ENCODE results near the gene ADGRF4. TPM values are rescaled to one million over a fixed set of nuclear protein-coding genes. Genes with fewer than 3 reads are reported as not detected.

ADGRF4 gene, protein sequence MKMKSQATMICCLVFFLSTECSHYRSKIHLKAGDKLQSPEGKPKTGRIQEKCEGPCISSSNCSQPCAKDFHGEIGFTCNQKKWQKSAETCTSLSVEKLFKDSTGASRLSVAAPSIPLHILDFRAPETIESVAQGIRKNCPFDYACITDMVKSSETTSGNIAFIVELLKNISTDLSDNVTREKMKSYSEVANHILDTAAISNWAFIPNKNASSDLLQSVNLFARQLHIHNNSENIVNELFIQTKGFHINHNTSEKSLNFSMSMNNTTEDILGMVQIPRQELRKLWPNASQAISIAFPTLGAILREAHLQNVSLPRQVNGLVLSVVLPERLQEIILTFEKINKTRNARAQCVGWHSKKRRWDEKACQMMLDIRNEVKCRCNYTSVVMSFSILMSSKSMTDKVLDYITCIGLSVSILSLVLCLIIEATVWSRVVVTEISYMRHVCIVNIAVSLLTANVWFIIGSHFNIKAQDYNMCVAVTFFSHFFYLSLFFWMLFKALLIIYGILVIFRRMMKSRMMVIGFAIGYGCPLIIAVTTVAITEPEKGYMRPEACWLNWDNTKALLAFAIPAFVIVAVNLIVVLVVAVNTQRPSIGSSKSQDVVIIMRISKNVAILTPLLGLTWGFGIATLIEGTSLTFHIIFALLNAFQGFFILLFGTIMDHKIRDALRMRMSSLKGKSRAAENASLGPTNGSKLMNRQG
- not detected for polyA plus RNA-seq

DNA sequence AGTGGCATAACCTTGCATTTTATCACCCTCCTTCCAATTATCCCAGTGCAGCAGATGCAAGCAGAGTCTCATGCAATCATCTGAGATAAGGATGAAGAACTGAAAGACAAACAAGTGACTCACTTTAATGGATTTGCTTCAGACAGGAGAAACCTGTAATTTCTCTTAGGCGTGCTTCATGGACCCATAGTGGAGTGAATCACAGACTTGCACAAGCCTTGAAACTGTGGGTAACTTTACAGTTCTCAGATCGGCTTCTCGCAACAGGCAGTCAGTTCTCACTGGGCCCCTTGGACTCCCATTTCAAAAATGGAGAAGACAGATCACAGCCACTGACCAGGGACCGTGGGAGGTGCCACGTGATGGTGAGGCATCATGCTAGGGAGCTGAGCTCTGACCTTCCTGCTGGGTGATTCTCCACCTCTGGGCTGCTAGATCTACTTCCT lies at the start of gene ADGRF4:
TSS of gene ADGRF4 (plus strand) at position 239 of the 446 bp plus-strand sequence. CDS start 8,666 bp downstream, outside the sequence.
- DNase-seq = no peak
- no peaks in the 10 kb centered on the region for H3K36me3 Mint-ChIP-seq
- no peak within 1 kb of the TSS for H3K27ac Mint-ChIP-seq
- H3K9me3 Mint-ChIP-seq = no peaks in the 10 kb centered on the region
- H3K4me3 Mint-ChIP-seq = no peak within 1 kb of the TSS
- H3K27me3 Mint-ChIP-seq (ENCODE audit: low read depth in 3 of 3) = peaks cover 0 to 2% (median 0%) of the 10 kb centered on the region in 3 donors
- H3K4me1 Mint-ChIP-seq = no peaks in the 10 kb centered on the region

DNA sequence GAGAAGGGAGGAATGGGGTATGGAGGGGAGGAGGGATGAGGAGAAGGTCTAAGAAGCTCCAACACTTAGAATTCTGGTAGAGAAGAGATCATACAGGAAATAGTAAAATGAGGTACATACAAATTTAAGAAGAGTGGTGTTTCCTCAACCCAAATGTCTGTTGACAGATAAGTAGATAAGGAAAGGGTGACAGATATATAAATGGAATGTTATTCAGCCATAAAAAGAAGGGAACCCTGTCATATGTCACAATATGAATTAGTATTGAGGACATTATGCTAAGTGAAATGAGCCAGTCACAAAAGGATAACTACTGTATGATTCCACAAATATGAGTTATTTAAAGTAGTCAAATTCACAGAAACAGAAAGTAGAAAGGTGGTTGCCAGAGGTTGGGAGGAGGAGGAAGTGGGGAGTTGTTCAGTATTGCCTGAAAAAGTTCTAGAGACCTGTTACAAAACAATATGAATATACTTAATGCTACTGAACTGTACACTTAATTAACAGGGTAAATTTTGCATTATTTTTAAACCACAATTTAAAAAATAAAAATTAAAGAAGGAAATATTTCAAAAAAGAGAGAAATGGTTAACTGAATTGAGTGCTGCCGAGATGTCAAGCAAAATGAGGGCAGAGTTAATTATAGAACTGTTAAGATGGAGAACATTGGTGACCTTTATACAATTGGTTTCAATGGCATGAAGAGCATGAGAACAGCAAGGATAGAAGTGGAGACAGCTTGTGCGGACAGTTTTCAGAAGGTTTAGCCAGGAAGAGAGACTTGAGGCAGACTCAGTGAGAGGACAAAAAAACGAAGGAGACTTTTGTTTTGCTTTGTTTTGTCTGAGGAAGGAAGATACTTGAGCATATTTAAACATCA lies 47.6 kb upstream of the ADGRF4 start:
- Mint-ChIP-seq H3K36me3 (no peaks in the 10 kb centered on the region), H3K27ac (no peak overlapping the region), H3K9me3 (no peaks in the 10 kb centered on the region), H3K4me1 (peaks cover 0 to 1% of the 10 kb centered on the region in 2 donors), H3K27me3 (ENCODE audit: low read depth in 3 of 3) (peaks cover 0 to 2% (median 2%) of the 10 kb centered on the region in 3 donors), H3K4me3 (no peak overlapping the region)
- peak in 1 of 3 donors; percentile 10 for DNase-seq

DNA sequence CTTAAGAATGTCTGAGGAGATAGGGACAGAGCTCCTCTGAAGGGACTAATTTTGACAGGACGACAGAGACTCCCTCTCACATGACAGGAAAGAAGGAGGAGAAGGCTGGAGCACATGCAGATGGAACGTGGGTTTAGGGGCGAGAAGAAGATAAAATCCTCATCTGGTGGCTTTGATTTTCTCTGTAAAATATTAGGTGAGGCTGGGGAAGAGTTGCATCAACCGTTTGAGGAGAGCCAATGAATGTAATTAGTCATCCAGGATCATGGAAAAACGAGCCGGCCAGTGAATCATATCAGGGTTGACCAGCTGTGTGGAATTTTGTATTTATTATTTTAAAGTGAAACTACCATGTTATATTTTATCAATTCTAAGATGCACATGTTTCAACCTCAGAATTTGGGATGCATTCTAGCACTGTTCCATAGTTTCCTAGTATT lies 46.9 kb upstream of the ADGRF4 start:
- Mint-ChIP-seq H3K27me3 (ENCODE audit: low read depth in 3 of 3) (peaks cover 0 to 2% (median 2%) of the 10 kb centered on the region in 3 donors), H3K4me1 (peaks cover 0 to 7% of the 10 kb centered on the region in 2 donors), H3K36me3 (no peaks in the 10 kb centered on the region), H3K27ac (no peak overlapping the region), H3K9me3 (no peaks in the 10 kb centered on the region), H3K4me3 (no peak overlapping the region)
- no peak for DNase-seq

DNA sequence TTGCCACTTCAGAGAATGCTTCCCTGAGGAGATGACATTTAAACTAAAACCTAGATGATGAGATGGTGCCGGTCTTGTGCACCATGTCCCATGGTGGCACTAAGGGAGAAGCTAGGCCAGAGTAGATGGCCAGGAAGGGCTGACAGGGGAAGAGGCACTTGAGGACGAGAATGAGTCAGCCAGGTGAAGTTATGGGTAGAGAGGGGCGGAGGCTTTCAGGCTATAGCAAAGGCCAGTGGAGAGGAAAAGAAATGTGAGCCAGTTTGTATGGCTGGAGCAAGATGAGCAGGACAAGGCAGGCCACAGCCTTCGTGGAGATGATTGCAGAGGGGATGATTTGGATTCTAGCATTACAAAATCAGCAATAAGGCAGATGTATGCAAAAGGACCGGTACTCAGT lies 44.7 kb upstream of the ADGRF4 start:
- no peaks in the 10 kb centered on the region for H3K36me3 Mint-ChIP-seq
- no peak overlapping the region for H3K4me3 Mint-ChIP-seq

DNA sequence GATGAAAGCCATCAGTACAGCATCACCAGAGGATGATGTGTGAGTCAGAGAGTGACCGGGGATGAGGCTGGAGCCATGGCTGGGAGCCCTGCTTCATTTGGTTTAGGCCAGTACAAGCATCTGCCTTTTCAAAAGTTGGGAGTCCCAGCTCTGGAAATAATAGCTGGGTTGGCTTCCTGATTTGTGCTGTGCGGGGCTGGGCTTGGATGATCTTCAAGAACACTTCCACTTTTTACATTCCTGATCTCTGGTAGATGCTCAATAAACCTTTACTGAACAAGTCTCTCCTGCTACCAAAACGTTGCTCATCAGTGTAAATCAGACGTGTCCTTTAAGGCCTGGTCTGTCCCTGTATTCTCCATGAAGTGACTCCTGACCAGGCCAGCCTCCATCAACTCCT lies 44.1 kb upstream of the ADGRF4 start:
- H3K27me3 Mint-ChIP-seq (ENCODE audit: low read depth in 3 of 3) = peaks cover 0 to 2% (median 2%) of the 10 kb centered on the region in 3 donors
- DNase-seq = no peak
- no peaks in the 10 kb centered on the region for H3K36me3 Mint-ChIP-seq
- no peak overlapping the region for H3K4me3 Mint-ChIP-seq
- no peaks in the 10 kb centered on the region for H3K9me3 Mint-ChIP-seq
- peaks cover 0 to 7% of the 10 kb centered on the region in 2 donors for H3K4me1 Mint-ChIP-seq
- H3K27ac Mint-ChIP-seq = no peak overlapping the region

More for the DNA sequence above, 44.7 kb upstream of the ADGRF4 start:
- DNase-seq = no peak
- H3K27ac Mint-ChIP-seq = no peak overlapping the region
- H3K4me1 Mint-ChIP-seq = peaks cover 0 to 7% of the 10 kb centered on the region in 2 donors
- peaks cover 0 to 2% (median 2%) of the 10 kb centered on the region in 3 donors for H3K27me3 Mint-ChIP-seq (ENCODE audit: low read depth in 3 of 3)
- H3K9me3 Mint-ChIP-seq = no peaks in the 10 kb centered on the region

DNA sequence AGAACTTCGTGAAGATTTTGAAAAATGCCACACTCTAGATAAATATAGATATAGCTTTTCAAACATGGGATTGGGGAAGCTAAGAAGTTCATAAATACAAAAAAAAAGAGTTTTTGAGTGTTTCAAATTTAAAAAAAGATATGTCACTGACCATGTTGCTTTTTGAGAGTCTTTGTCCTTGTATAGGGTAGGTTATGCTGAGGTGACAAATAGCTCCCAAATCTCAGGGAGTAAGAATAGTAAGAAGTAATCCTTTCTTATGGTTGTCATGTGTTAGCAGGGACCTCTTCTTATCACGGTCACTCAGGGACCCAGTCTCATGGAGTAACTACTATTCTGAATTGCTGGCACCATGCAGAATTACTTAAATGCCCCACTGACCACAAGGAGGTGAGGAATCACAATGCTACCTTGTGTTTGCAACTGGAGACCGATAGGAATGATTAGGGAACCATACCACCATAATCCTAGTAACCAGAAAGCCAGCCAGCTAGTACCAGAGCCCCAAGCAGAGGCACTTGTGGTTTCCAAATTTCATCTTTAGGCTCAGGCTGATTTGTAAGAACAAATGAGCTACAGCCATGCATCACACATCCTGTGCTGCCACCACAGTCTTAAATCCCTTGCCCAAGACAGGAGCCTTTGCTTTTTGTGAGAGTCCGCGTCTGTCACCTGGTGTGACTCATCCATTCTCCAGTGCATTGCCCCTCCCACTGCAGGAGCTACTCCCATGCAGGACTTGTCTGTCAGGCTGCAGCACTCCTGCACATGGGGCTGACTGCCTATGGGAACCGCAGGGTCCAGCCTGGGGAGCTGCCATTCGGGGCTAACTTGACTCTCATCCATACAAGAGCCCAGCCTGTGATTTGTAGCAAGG lies 42.4 kb upstream of the ADGRF4 start:
- peaks cover 0 to 7% of the 10 kb centered on the region in 2 donors for H3K4me1 Mint-ChIP-seq
- H3K27ac Mint-ChIP-seq = no peak overlapping the region
- DNase-seq = peak in 2 of 3 donors; percentile 9 to 10
- H3K4me3 Mint-ChIP-seq = no peak overlapping the region
- H3K27me3 Mint-ChIP-seq (ENCODE audit: low read depth in 3 of 3) = peaks cover 2 to 4% (median 2%) of the 10 kb centered on the region in 3 donors
- no peaks in the 10 kb centered on the region for H3K36me3 Mint-ChIP-seq
- H3K9me3 Mint-ChIP-seq = no peaks in the 10 kb centered on the region

DNA sequence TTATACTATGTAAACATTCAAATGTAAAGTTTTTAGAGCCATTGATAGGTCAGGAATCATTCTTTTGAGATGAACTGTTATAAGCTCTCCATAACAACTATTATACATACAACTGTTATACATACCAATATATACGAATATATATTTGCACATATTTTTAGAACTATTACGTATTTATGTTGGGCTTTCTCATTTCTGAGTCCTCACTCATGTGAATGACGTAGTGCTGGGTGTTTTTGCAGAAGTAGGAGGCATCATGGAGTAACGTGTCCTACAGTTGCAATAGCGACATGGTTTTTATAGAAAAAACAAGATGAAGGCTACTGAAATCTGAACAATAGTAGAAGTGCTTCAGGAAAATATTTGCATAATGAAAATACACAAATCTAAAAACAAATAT lies 36.4 kb upstream of the ADGRF4 start:
- Mint-ChIP-seq H3K4me1 (no peaks in the 10 kb centered on the region), H3K27ac (no peak overlapping the region), H3K4me3 (no peak overlapping the region), H3K36me3 (no peaks in the 10 kb centered on the region), H3K9me3 (no peaks in the 10 kb centered on the region), H3K27me3 (ENCODE audit: low read depth in 3 of 3) (peaks cover 0 to 7% (median 3%) of the 10 kb centered on the region in 3 donors)
- no peak for DNase-seq

DNA sequence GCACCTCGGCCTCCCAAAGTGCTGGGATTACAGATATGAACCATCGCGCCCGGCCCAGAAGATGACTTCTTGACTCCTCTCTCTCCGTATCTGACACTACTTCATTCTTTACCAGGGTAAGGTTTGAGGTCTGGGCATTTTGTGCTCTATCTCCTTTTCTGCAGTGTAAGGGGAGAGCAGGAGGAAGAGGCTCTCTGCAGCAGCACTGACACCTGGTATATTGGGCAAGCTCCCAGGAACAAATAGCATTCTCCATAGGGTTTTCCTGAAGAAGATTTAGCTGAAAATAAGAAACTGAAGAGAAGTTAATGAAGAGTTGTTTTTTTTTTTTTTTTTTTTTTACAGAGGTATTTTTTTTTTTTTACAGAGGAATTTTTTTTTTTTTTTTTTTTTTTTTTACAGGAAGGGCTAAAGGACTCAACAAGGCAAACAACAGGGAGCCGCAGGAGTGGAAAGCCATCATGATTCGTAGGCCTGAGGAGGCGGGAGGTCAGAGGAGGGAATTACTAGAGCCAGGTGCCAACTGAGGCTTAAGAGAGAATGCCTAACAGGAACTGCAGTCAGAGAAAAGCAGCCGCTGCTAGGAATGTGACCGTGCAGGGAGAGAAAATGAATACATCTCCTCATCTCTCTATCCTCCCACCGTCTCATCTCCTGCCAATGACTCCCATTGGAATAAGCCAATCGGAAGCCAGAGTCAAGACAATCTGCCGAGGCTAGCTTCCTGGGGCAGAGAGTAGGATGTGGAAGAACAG lies 34.7 kb upstream of the ADGRF4 start:
- peaks cover 0 to 7% (median 3%) of the 10 kb centered on the region in 3 donors for H3K27me3 Mint-ChIP-seq (ENCODE audit: low read depth in 3 of 3)
- H3K4me1 Mint-ChIP-seq = no peaks in the 10 kb centered on the region
- H3K36me3 Mint-ChIP-seq = no peaks in the 10 kb centered on the region
- no peaks in the 10 kb centered on the region for H3K9me3 Mint-ChIP-seq
- H3K4me3 Mint-ChIP-seq = no peak overlapping the region
- no peak for DNase-seq
- H3K27ac Mint-ChIP-seq = no peak overlapping the region

DNA sequence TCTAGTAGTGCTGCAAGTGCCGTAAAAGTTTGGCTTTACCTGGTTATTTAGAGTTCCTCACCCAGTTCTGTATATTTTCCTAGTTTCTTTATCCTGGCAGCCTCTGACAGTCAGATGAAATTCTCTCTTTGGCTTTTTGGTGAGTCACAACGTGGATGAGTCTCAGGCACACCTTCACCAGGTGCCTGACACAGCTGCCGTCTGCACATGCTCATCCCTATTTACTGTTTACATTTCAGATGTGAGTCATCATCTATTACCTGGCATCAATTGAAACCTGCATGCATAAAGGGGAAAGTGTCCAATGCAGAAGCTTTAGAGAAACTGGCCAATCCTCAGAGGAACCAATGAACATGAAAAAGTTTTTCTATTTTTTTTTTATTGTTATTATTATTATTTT lies 33.3 kb upstream of the ADGRF4 start:
- no peaks in the 10 kb centered on the region for H3K4me1 Mint-ChIP-seq
- no peaks in the 10 kb centered on the region for H3K36me3 Mint-ChIP-seq
- no peak for DNase-seq
- no peak overlapping the region for H3K4me3 Mint-ChIP-seq
- H3K9me3 Mint-ChIP-seq = no peaks in the 10 kb centered on the region
- H3K27ac Mint-ChIP-seq = no peak overlapping the region
- peaks cover 3 to 13% (median 3%) of the 10 kb centered on the region in 3 donors for H3K27me3 Mint-ChIP-seq (ENCODE audit: low read depth in 3 of 3)

DNA sequence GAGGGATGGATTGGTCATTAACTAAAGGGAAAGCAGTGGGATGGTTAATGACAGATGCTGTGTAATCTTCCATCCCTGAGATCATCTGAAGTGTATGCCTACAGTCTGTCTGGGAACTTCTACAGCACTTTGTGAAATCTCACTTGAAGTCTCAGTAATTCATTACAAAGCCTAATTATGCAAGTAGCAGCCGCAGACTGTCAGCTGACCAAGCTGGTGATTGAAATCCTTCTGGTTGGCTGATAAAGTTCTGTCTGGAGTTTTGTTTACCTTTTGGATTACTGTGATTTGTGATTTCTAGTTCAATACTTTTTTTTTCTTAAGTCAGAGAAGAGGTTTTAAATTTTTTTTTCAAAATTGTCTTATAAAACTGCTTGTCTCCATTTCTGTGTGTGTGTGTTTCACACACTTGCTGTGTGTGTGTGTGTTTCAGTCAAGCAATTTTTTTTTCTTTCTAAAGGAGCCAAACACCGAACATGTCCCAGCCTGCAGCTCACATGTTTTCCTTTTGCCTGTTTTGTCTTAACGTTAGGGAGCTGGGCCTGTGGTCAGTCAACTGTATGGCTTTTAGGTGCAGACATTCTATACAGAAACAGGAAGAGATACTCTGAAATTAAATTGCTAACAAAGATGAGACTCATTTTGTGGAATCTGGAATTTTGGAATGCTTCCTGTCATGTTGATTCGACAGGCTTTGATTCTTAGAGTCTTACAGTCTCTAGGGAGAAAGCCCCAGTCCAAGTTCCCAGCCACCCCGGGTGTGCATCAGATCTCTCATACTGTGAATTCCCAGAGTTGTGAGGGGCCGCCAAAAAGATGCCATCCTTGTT lies 28.5 kb upstream of the ADGRF4 start:
- DNase-seq = no peak
- Mint-ChIP-seq H3K27ac (no peak overlapping the region), H3K4me1 (no peaks in the 10 kb centered on the region), H3K9me3 (no peaks in the 10 kb centered on the region), H3K27me3 (ENCODE audit: low read depth in 3 of 3) (peaks cover 2 to 6% (median 3%) of the 10 kb centered on the region in 3 donors), H3K36me3 (no peaks in the 10 kb centered on the region), H3K4me3 (no peak overlapping the region)

DNA sequence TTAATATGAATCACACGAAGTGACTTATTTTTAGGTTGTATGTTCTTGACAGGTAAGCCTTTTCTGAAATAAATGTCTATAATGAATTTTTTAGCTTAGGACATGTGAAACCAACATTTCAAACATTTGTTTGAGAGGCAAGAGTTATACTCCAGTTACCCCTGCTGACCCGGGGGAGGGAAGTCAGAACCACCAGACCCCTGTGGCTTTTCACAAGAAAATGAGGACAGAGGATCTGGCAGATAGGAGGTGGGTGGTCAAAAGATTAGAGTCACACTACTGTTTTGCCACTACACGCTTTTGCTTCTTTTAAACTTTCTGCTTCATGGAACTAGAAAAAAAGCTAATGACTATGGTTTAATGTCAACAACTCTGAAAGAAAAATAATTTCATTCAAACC lies 27.5 kb upstream of the ADGRF4 start:
- Mint-ChIP-seq H3K27ac (no peak overlapping the region), H3K27me3 (ENCODE audit: low read depth in 3 of 3) (peaks cover 0 to 6% (median 3%) of the 10 kb centered on the region in 3 donors)

DNA sequence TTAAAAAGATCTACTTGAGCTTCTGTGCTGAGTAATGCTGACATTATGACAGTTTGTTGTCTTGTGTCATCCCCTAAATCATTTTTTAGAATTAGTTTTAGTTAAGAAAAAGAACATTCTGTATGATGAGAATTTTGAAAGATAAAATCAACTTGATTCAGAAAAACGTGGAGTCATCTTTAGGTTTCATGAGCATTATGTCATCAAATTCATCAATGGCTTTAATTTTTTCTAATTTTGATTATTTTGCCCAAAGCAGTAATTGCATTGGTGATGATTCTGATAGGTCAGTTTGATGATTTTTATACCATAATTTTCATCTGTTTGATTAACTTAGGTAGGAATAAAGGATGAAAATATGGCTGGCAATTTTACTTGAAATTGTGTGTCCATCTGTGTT lies 26.6 kb upstream of the ADGRF4 start:
- Mint-ChIP-seq H3K36me3 (no peaks in the 10 kb centered on the region), H3K27me3 (ENCODE audit: low read depth in 3 of 3) (peaks cover 0 to 6% (median 3%) of the 10 kb centered on the region in 3 donors), H3K4me3 (no peak overlapping the region), H3K4me1 (no peaks in the 10 kb centered on the region), H3K9me3 (no peaks in the 10 kb centered on the region), H3K27ac (no peak overlapping the region)
- DNase-seq = no peak

More for the DNA sequence above, 27.5 kb upstream of the ADGRF4 start:
- Mint-ChIP-seq H3K9me3 (no peaks in the 10 kb centered on the region), H3K36me3 (no peaks in the 10 kb centered on the region), H3K4me3 (no peak overlapping the region), H3K4me1 (no peaks in the 10 kb centered on the region)
- no peak for DNase-seq
